Inflammatory macrophage treated with lipopolysaccharide for 1 hour (primary cell): Measurements from ENCODE around the gene THPO.

Source experiments
- DNase-seq, 2 donors: peaks; one replicate each; pipeline ENCODE4 v3.0.0-alpha.2; 2020 to 2022

The THPO gene

GRCh38 chr3:184328516-184328915, 49.5 kb downstream of the THPO start:
- no peak for DNase-seq

- DNase-seq = no peak
Measured at GRCh38 chr3:184327171-184327570, 50.8 kb downstream of the THPO start.

GRCh38 chr3:184325715-184326369, 52.2 kb downstream of the THPO start:
- DNase-seq = no peak

GRCh38 chr3:184325269-184325668, 52.7 kb downstream of the THPO start:
- no peak for DNase-seq

GRCh38 chr3:184323696-184324095, 54.3 kb downstream of the THPO start:
- DNase-seq = no peak

GRCh38 chr3:184322731-184323487, 55.1 kb downstream of the THPO start:
- DNase-seq = peak in 1 of 2 donors; percentile 72
